OCI-LY1 (cell line): ENCODE data around the gene ADCY2.

Experiments
- H2AFZ ChIP-seq: fragments of 200-600 bp; sonication (generic), shearing (Covaris generic); 2 replicates; pipeline ENCODE4 v1.6.0; 2014; ENCODE audit warnings: antibody characterized with exemption, mild to moderate bottlenecking, low read length
- H3F3A ChIP-seq: fragments of 200-600 bp; sonication (generic), shearing (Covaris generic); 2 replicates; pipeline ENCODE4 v1.6.0; 2014; ENCODE audit warnings: mild to moderate bottlenecking, antibody characterized with exemption, low read length, moderate library complexity; ENCODE audit not compliant: insufficient read depth
- H3K27ac ChIP-seq: fragments of 200-600 bp; sonication (generic); 2 replicates; pipeline ENCODE4 v1.5.1; 2014; ENCODE audit warnings: low read length, mixed run types, mild to moderate bottlenecking, low read depth; ENCODE audit not compliant: poor library complexity, severe bottlenecking
- H3K27me3 ChIP-seq: fragments of 200-600 bp; sonication (generic); 2 replicates; pipeline ENCODE4 v1.6.0; 2014; ENCODE audit warnings: antibody characterized with exemption, mild to moderate bottlenecking, low read length, moderate library complexity; ENCODE audit not compliant: insufficient read depth
- H3K36me3 ChIP-seq: fragments of 200-600 bp; sonication (generic); 2 replicates; pipeline ENCODE4 v1.6.1; 2014; ENCODE audit warnings: mild to moderate bottlenecking, antibody characterized with exemption, low read length, moderate library complexity, mixed read lengths; ENCODE audit not compliant: insufficient read depth
- H3K4me1 ChIP-seq: fragments of 200-600 bp; sonication (generic); 2 replicates; pipeline ENCODE4 v1.5.1; 2014; ENCODE audit warnings: mild to moderate bottlenecking, low read length, moderate library complexity; ENCODE audit not compliant: insufficient read depth, severe bottlenecking
- H3K4me2 ChIP-seq: fragments of 200-600 bp; sonication (generic), shearing (Covaris generic); 2 replicates; pipeline ENCODE4 v1.6.1; 2014; ENCODE audit warnings: low read length
- H3K4me3 ChIP-seq: fragments of 200-600 bp; sonication (generic); 2 replicates; pipeline ENCODE4 v1.5.1; 2014; ENCODE audit warnings: low read length, low read depth, mild to moderate bottlenecking, mixed read lengths; ENCODE audit not compliant: poor library complexity, severe bottlenecking
- H3K79me2 ChIP-seq: fragments of 200-600 bp; shearing (Covaris generic); 2 replicates; pipeline ENCODE4 v1.6.1; 2016; ENCODE audit warnings: mixed run types, low read length, mixed read lengths; ENCODE audit not compliant: insufficient read depth
- H3K9ac ChIP-seq: fragments of 200-600 bp; sonication (generic), shearing (Covaris generic); 2 replicates; pipeline ENCODE4 v1.6.1; 2014; ENCODE audit warnings: mild to moderate bottlenecking, low read length, mixed read lengths
- H3K9me2 ChIP-seq: fragments of 200-600 bp; sonication (generic), shearing (Covaris generic); 2 replicates; pipeline ENCODE4 v1.6.1; 2014; ENCODE audit warnings: low read depth, mild to moderate bottlenecking, low read length, mixed read lengths
- H3K9me3 ChIP-seq: fragments of 200-600 bp; shearing (Covaris generic); 2 replicates; pipeline ENCODE4 v1.6.1; 2014; ENCODE audit warnings: low read length, mixed read lengths
- H4K20me1 ChIP-seq: fragments of 200-600 bp; sonication (generic), shearing (Covaris generic); 2 replicates; pipeline ENCODE4 v1.6.0; 2016; ENCODE audit warnings: mild to moderate bottlenecking, low read length; ENCODE audit not compliant: insufficient read depth
- EZH2 ChIP-seq: fragments of 200-600 bp; sonication (generic), shearing (Covaris generic); IDR thresholded peaks from 2 replicates; pipeline ENCODE4 v1.8.0; 2017; ENCODE audit warnings: borderline replicate concordance, mixed run types, mild to moderate bottlenecking, antibody characterized with exemption, low read length, moderate library complexity, mixed read lengths
- TF ChIP-seq, protein P1 (sequence below): fragments of 200-600 bp; sonication (generic), shearing (Covaris generic); IDR thresholded peaks from 2 replicates; pipeline ENCODE4 v1.5.1; 2017; ENCODE audit warnings: mild to moderate bottlenecking, antibody characterized with exemption, low read length, moderate library complexity, mixed read lengths

ADCY2 gene

DNA sequence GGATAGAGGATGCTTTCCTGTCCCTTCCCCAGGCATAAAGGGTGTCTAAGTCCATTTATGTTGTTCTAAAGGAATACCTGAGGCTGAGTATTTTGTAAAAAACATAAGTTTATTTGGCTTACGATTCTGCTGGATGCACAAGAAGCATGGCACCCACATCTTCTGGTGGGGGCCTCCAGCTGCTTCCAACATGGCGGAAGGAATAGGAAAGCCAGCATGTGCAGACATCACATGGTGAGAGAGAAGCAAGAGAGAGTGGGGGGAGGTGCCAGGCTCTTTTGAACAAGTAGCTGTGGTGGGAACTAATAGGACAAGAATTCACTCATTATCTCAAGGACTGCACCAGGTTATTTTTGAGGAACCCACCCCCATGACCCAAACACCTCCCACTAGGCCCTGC is 77.2 kb downstream of the ADCY2 start:
- Histone ChIP-seq H3K4me2 (no peak overlapping the region), H3K27ac (no peak overlapping the region)
- TF ChIP-seq, protein P1, sequence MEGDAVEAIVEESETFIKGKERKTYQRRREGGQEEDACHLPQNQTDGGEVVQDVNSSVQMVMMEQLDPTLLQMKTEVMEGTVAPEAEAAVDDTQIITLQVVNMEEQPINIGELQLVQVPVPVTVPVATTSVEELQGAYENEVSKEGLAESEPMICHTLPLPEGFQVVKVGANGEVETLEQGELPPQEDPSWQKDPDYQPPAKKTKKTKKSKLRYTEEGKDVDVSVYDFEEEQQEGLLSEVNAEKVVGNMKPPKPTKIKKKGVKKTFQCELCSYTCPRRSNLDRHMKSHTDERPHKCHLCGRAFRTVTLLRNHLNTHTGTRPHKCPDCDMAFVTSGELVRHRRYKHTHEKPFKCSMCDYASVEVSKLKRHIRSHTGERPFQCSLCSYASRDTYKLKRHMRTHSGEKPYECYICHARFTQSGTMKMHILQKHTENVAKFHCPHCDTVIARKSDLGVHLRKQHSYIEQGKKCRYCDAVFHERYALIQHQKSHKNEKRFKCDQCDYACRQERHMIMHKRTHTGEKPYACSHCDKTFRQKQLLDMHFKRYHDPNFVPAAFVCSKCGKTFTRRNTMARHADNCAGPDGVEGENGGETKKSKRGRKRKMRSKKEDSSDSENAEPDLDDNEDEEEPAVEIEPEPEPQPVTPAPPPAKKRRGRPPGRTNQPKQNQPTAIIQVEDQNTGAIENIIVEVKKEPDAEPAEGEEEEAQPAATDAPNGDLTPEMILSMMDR = no peak
- no peak for TF ChIP-seq EZH2

DNA sequence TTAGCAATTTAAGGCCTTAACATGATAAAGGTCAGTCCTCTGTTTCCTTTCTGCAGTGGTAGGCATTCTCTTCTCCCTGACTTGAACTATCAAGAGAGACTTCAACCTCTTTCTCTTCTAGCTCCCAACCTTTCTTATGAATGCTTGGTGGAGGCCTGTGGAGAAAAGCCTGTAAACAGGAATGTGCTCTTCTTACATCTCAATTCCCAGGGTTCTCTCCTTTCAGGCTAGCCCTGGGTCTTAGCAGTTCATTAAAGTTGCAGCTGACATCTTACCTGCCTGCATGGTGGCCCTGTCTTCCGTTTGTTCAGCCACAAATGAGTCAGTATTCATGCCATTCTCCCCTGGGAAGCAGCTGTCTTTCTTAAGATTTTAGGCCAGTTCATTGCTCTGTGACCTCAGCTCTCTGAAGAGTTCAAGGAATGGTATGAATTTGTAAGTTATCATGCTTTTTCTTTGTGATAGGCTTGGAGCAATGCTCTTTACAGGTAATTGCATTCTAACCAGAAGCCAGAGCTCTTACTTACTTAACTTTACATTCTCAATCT is 77.8 kb downstream of the ADCY2 start:
- Histone ChIP-seq H3K9me3 (no peaks in the 10 kb centered on the region), H3K9me2 (no peaks in the 10 kb centered on the region), H4K20me1 (no peaks in the 10 kb centered on the region), H3K9ac (no peak overlapping the region), H3K4me2 (no peak overlapping the region), H3K27me3 (no peaks in the 10 kb centered on the region), H2AFZ (no peak overlapping the region), H3K4me1 (no peaks in the 10 kb centered on the region), H3K36me3 (no peaks in the 10 kb centered on the region), H3K27ac (no peak overlapping the region), H3F3A (no peaks in the 10 kb centered on the region), H3K79me2 (no peaks in the 10 kb centered on the region), H3K4me3 (no peak overlapping the region)
- TF ChIP-seq, protein P1 = no peak
- TF ChIP-seq EZH2 = no peak

More for the DNA sequence above, 77.2 kb downstream of the ADCY2 start:
- Histone ChIP-seq H2AFZ (no peak overlapping the region), H3K4me1 (no peaks in the 10 kb centered on the region), H4K20me1 (no peaks in the 10 kb centered on the region), H3K9me3 (no peaks in the 10 kb centered on the region), H3K27me3 (no peaks in the 10 kb centered on the region), H3K9me2 (no peaks in the 10 kb centered on the region), H3F3A (no peaks in the 10 kb centered on the region), H3K36me3 (no peaks in the 10 kb centered on the region), H3K9ac (no peak overlapping the region), H3K4me3 (no peak overlapping the region), H3K79me2 (no peaks in the 10 kb centered on the region)

DNA sequence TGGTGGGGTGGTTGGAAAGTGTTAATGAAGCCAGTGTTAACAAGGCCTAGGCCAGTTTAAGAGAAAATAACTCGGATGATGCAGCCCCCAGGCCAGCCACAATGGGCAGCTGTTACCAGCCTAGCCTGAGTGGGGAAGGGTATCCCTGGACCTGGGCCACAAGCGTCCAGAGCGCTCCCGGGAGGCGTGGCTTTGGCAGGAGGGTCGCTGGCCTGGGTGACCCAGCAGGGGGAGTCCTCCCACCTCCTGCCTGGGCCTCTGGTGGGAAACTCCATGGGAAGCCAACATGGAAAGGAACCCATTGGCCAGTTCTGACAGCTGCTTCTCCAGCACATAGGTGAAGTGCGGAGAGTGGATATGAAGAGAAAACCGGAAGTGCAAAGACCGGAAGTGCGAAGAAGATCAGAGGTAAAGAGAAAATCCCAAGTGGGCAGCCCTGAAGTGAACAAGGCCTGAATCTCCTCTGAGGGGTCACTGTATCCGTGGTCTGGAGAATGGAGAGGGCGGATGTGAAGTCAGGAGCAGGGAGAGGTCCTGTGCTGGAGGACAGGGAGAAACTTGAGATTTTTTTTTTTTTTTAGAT is 79.0 kb downstream of the ADCY2 start:
- no peaks in the 10 kb centered on the region for H3K79me2 ChIP-seq
- no peak overlapping the region for H3K4me3 ChIP-seq
- TF ChIP-seq EZH2 = no peak
- TF ChIP-seq, protein P1 = no peak
- no peaks in the 10 kb centered on the region for H4K20me1 ChIP-seq
- H3K4me1 ChIP-seq = no peaks in the 10 kb centered on the region
- H3K9me2 ChIP-seq = no peaks in the 10 kb centered on the region
- no peaks in the 10 kb centered on the region for H3F3A ChIP-seq
- H3K27ac ChIP-seq = no peak overlapping the region
- H3K36me3 ChIP-seq = no peaks in the 10 kb centered on the region
- no peak overlapping the region for H2AFZ ChIP-seq
- H3K4me2 ChIP-seq = no peak overlapping the region
- no peaks in the 10 kb centered on the region for H3K27me3 ChIP-seq
- H3K9me3 ChIP-seq = no peaks in the 10 kb centered on the region
- no peak overlapping the region for H3K9ac ChIP-seq
